GM12878 (cell line): Measurements from ENCODE around the gene LDLRAD4. TPM values are rescaled to one million over a fixed set of nuclear protein-coding genes. Genes with fewer than 3 reads are reported as not detected.

Source experiments
- EED ChIP-seq: sonication (generic); IDR thresholded peaks from 2 replicates; pipeline ENCODE4 v1.6.1; 2016; ENCODE audit warnings: antibody characterized with exemption, low read depth
- LARP7 ChIP-seq: fragments of 450-650 bp; IDR thresholded peaks from 2 replicates; pipeline ENCODE4 v1.6.1; 2017; ENCODE audit warnings: mild to moderate bottlenecking
- SIN3A ChIP-seq: IDR thresholded peaks from 2 replicates; pipeline ENCODE4 v1.6.1; 2012; ENCODE audit warnings: low read depth, low read length, improper control_type of control experiment
- ZBED1 ChIP-seq: IDR thresholded peaks from 2 replicates; pipeline ENCODE4 v1.6.1; 2016; ENCODE audit warnings: borderline replicate concordance
- ZNF384 ChIP-seq: IDR thresholded peaks from 2 replicates; pipeline ENCODE4 v1.6.1; 2012; ENCODE audit warnings: low read depth, mild to moderate bottlenecking, low read length, improper control_type of control experiment, borderline replicate concordance
- ZSCAN29 ChIP-seq: fragments of 450-650 bp; IDR thresholded peaks from 2 replicates; pipeline ENCODE4 v1.6.1; 2017; ENCODE audit warnings: mild to moderate bottlenecking, moderate library complexity
- polyA plus RNA-seq, 11 experiments: library from polyadenylated mRNA; depleted of rRNA in 4 of 11; unstranded in 6 of 11; stranded (reverse) in 5 of 11; fragments of >200 nt; fragmentation: Nextera tagmentation in 4 of 11; fragmentation: Illumina TruSeq in 1 of 11; extraction: Ambion mirVana in 4 of 11; extraction: Trizol in 1 of 11; gene quantifications; 1 replicate in 1 of 11; 2 replicates in 10 of 11; pipeline versions ENCODE4 v1.2.1 to v1.2.3, GENCODE V29; 2011 to 2016; ENCODE audit warnings: inconsistent platforms in 2 of 11, missing spikeins in 2 of 11, low read depth in 1 of 11
- total RNA-seq, 4 experiments: library from RNA; depleted of rRNA in 3 of 4; stranded (reverse); fragments of >200 nt in 3 of 4; fragmentation: Illumina TruSeq in 1 of 4; extraction: Trizol in 1 of 4; gene quantifications; 2 replicates each; pipeline versions ENCODE4 v1.2.1 to v1.2.3, GENCODE V29; 2013 to 2021
- TF ChIP-seq, protein P1 (sequence below): fragments of 150-350 bp; IDR thresholded peaks from 2 replicates; pipeline ENCODE4 v1.6.1; 2016; ENCODE audit warnings: low read depth, low read length

Gene LDLRAD4
- total and polyA plus RNA-seq, 10 of the 15 experiments (the other 5 are each of a cell fraction or from before 2014, with no cell fraction given) = 2.7 to 16.8 (median 11.2) TPM

GRCh38 chr18:13611601-13612195 lies 393.1 kb downstream of the LDLRAD4 start (continued):
- TF ChIP-seq, protein P1, sequence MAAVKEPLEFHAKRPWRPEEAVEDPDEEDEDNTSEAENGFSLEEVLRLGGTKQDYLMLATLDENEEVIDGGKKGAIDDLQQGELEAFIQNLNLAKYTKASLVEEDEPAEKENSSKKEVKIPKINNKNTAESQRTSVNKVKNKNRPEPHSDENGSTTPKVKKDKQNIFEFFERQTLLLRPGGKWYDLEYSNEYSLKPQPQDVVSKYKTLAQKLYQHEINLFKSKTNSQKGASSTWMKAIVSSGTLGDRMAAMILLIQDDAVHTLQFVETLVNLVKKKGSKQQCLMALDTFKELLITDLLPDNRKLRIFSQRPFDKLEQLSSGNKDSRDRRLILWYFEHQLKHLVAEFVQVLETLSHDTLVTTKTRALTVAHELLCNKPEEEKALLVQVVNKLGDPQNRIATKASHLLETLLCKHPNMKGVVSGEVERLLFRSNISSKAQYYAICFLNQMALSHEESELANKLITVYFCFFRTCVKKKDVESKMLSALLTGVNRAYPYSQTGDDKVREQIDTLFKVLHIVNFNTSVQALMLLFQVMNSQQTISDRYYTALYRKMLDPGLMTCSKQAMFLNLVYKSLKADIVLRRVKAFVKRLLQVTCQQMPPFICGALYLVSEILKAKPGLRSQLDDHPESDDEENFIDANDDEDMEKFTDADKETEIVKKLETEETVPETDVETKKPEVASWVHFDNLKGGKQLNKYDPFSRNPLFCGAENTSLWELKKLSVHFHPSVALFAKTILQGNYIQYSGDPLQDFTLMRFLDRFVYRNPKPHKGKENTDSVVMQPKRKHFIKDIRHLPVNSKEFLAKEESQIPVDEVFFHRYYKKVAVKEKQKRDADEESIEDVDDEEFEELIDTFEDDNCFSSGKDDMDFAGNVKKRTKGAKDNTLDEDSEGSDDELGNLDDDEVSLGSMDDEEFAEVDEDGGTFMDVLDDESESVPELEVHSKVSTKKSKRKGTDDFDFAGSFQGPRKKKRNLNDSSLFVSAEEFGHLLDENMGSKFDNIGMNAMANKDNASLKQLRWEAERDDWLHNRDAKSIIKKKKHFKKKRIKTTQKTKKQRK = no peak
- TF ChIP-seq ZSCAN29 = peak; percentile 4; the same call in 1 of the 2 replicates
- peak; percentile 77; the same call in 1 of the 2 replicates for TF ChIP-seq LARP7
- 0 out of 2 replicates have a peak, but pooled peaks have one; percentile 0 for TF ChIP-seq ZBED1
- peak; percentile 67 for TF ChIP-seq EED
- TF ChIP-seq ZNF384 = no peak
- TF ChIP-seq SIN3A = 0 out of 2 replicates have a peak, but pooled peaks have one; percentile 4
- TF ChIP-seq, all 136 proteins: peak for 13
